Measurements from ENCODE around the gene IQSEC1.
"Not testable (repeated sequence)": the region's sequence is repeated elsewhere in the genome, so short reads cannot be mapped to it uniquely, and the experiment has no call there.

Gene IQSEC1

DNA sequence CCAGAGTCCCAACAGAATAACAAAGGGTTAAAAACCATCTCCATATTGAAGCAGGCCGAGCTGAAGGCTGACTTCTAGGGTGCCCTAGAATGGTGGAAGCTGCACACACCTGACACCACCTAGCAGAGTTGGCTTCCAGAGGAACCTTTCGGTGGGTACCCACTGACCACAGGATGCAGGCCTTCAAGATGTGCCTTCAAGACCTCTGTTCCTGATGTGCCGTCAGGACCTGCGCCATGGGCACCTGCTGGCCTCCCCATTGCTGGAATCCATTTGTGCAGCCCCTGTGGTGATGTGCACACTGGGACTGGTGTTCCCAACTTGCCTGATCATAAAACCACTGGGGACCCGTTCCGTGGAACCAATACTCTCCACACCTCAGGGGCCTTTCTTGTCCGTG is 196.2 kb downstream of the IQSEC1 start:
- no peak for ATAC-seq
- Mint-ChIP-seq H3K4me3 (no peak overlapping the region), H3K9me3 (no peaks in the 10 kb centered on the region), H3K4me1 (peaks cover 13% of the 10 kb centered on the region), H3K27ac (no peak overlapping the region), H3K36me3 (no peaks in the 10 kb centered on the region), H3K27me3 (peaks cover 15% of the 10 kb centered on the region)

- ATAC-seq: peak; percentile 58
- Mint-ChIP-seq H3K27ac (no peak overlapping the region), H3K9me3 (no peaks in the 10 kb centered on the region), H3K36me3 (no peaks in the 10 kb centered on the region), H3K27me3 (peaks cover 15% of the 10 kb centered on the region), H3K4me3 (peak overlapping the region; percentile 38), H3K4me1 (peaks cover 12% of the 10 kb centered on the region)
These were observed 197.1 kb downstream of the IQSEC1 start for GRCh38 chr3:12875857-12876836.

GRCh38 chr3:12871404-12871983 is 201.7 kb downstream of the IQSEC1 start:
- no peaks in the 10 kb centered on the region for H3K9me3 Mint-ChIP-seq
- H3K27me3 Mint-ChIP-seq: peaks cover 15% of the 10 kb centered on the region
- no peaks in the 10 kb centered on the region for H3K36me3 Mint-ChIP-seq
- peak overlapping the region; percentile 84 for H3K27ac Mint-ChIP-seq
- ATAC-seq: no peak
- no peak overlapping the region for H3K4me3 Mint-ChIP-seq
- H3K4me1 Mint-ChIP-seq: peaks cover 41% of the 10 kb centered on the region

DNA sequence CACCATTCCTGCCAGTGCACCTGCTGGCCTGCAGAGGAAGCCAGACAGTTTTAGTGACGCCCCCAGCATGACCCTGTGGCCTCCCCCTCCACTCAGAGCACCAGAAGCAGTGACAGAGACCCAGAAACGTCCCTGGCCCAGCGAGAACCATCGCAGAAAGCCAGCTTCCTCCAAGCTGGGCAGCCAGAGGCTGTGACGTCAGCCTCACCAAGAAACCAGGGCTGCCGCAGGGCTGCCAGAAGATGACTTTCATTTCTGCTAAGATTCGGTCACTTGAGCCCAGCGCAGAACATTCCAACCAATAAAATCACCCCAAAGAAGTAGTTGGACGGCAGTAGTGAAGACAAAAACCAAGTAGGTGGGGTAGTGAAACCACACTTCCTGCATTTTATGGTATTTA is 202.3 kb downstream of the IQSEC1 start:
- Mint-ChIP-seq H3K27ac (peak overlapping the region; percentile 84), H3K36me3 (no peaks in the 10 kb centered on the region), H3K27me3 (peaks cover 15% of the 10 kb centered on the region), H3K9me3 (no peaks in the 10 kb centered on the region), H3K4me3 (peak overlapping the region; percentile 55), H3K4me1 (peaks cover 41% of the 10 kb centered on the region)
- ATAC-seq: peak; percentile 81

- Mint-ChIP-seq H3K4me1 (peaks cover 33% of the 10 kb centered on the region), H3K27ac (peak overlapping the region; percentile 2), H3K4me3 (peak overlapping the region; percentile 74), H3K9me3 (peaks cover 5% of the 10 kb centered on the region), H3K36me3 (no peaks in the 10 kb centered on the region), H3K27me3 (no peaks in the 10 kb centered on the region)
- ATAC-seq: peak; percentile 52
These were observed 204.1 kb downstream of the IQSEC1 start for GRCh38 chr3:12869035-12869621.

- H3K27ac Mint-ChIP-seq: peak overlapping the region; percentile 2
- peak overlapping the region; percentile 74 for H3K4me3 Mint-ChIP-seq
- peaks cover 33% of the 10 kb centered on the region for H3K4me1 Mint-ChIP-seq
- H3K27me3 Mint-ChIP-seq: no peaks in the 10 kb centered on the region
- peak; percentile 70 for ATAC-seq
- H3K9me3 Mint-ChIP-seq: peaks cover 5% of the 10 kb centered on the region
- no peaks in the 10 kb centered on the region for H3K36me3 Mint-ChIP-seq
These were observed 204.9 kb downstream of the IQSEC1 start for GRCh38 chr3:12868039-12869034.

- Mint-ChIP-seq H3K9me3 (peaks cover 5% of the 10 kb centered on the region), H3K27ac (no peak overlapping the region), H3K4me1 (peaks cover 33% of the 10 kb centered on the region), H3K36me3 (no peaks in the 10 kb centered on the region), H3K4me3 (no peak overlapping the region), H3K27me3 (no peaks in the 10 kb centered on the region)
- no peak for ATAC-seq
These were observed 206.4 kb downstream of the IQSEC1 start for GRCh38 chr3:12866836-12867235.

DNA sequence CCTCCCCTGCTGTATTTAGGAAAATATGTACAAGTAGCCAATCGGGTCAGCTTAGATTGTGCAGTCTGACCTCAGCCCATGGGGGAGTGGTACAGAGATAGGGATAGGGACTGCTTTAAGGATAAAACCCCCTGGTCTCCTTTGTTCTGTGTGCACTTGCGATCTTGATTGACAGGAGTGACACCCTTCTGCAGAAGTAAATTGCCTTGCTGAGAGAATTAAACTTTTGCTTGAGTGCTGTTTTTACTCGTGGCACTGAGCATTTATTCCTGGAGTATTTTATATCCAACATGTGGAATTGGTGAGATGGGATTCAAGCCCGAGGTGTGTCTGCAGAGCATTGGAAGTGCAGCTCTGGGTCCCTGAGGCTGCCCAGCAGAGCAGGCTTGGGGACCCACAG is 208.0 kb downstream of the IQSEC1 start:
- Mint-ChIP-seq H3K9me3 (peaks cover 5% of the 10 kb centered on the region), H3K27ac (no peak overlapping the region), H3K27me3 (no peaks in the 10 kb centered on the region), H3K4me3 (no peak overlapping the region), H3K36me3 (no peaks in the 10 kb centered on the region), H3K4me1 (peaks cover 20% of the 10 kb centered on the region)
- no peak for ATAC-seq

DNA sequence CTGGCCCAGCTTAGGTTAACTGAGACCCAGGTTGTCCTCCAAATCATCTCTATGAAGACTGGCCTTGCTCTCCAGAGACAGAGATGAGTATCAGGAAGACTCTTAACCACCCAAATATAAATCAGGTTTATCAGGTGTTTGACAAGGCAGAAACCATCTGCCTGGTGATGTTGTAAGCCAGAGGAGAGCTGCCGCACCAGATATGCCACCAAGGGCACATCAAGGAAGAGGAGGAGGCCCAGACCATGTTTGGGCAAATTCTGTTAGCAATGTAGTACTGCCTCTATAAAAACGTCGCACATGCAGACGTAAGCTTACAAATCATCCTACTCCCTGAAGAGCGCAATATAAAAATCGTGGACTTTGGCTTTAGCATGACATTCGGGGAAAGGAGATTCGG is 210.8 kb downstream of the IQSEC1 start:
- H3K27me3 Mint-ChIP-seq: no peaks in the 10 kb centered on the region
- peaks cover 5% of the 10 kb centered on the region for H3K9me3 Mint-ChIP-seq
- no peak for ATAC-seq
- H3K4me3 Mint-ChIP-seq: no peak overlapping the region
- H3K4me1 Mint-ChIP-seq: no peaks in the 10 kb centered on the region
- no peaks in the 10 kb centered on the region for H3K36me3 Mint-ChIP-seq
- H3K27ac Mint-ChIP-seq: no peak overlapping the region

DNA sequence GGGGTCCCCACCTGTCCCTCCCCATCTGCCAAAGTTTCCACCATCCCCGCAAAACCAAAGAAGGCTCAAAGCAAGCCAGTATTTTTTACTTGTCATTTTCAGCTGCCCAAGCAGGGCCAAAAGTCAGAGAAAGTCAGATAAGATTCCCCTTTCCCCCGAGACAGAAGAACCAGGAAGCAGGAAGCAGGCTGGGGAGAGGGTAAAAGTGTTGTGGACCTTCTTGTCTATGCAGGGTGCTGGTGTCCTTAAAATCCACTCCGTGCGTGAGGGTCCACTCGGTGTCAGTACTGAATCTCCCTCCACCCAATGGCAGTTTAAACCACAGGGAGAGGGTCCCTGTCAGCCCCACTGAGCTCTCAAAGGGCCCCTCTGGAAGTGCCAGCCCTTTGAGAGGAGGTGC is 211.6 kb downstream of the IQSEC1 start:
- no peak for ATAC-seq
- Mint-ChIP-seq H3K9me3 (peaks cover 5% of the 10 kb centered on the region), H3K36me3 (no peaks in the 10 kb centered on the region), H3K27me3 (peaks cover 4% of the 10 kb centered on the region), H3K4me3 (no peak overlapping the region), H3K27ac (no peak overlapping the region), H3K4me1 (no peaks in the 10 kb centered on the region)

- no peaks in the 10 kb centered on the region for H3K36me3 Mint-ChIP-seq
- ATAC-seq: no peak
- H3K4me1 Mint-ChIP-seq: no peaks in the 10 kb centered on the region
- H3K27me3 Mint-ChIP-seq: peaks cover 19% of the 10 kb centered on the region
- H3K4me3 Mint-ChIP-seq: no peak overlapping the region
- no peaks in the 10 kb centered on the region for H3K9me3 Mint-ChIP-seq
- no peak overlapping the region for H3K27ac Mint-ChIP-seq
These were observed 213.4 kb downstream of the IQSEC1 start for GRCh38 chr3:12859840-12860239.

DNA sequence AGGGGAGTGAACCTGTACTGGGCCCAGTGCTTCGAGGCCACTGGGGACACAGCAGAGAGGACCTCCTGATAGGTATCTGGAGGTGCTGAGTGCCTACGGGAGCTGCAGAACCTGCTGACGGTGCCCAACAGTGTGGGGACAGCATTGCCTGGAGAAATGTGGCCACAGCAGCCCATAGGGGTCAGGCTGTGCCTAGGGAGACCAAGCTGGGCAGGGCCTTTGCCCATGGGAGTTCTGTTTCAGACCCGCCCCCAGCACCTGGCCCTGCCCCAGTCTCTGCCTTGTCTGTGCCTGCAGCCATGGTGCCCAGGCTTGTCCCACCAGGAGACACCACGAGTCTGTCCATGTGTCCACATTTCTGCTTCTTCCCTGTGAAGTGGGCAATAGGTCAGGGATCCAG is 216.6 kb downstream of the IQSEC1 start:
- no peak for ATAC-seq
- H3K27me3 Mint-ChIP-seq: peaks cover 37% of the 10 kb centered on the region
- H3K36me3 Mint-ChIP-seq: no peaks in the 10 kb centered on the region
- H3K9me3 Mint-ChIP-seq: no peaks in the 10 kb centered on the region
- no peak overlapping the region for H3K4me3 Mint-ChIP-seq
- H3K27ac Mint-ChIP-seq: no peak overlapping the region
- H3K4me1 Mint-ChIP-seq: no peaks in the 10 kb centered on the region

GRCh38 chr3:12854565-12854964 is 218.7 kb downstream of the IQSEC1 start:
- no peak overlapping the region for H3K4me3 Mint-ChIP-seq
- H3K27ac Mint-ChIP-seq: no peak overlapping the region
- no peak for ATAC-seq
- peaks cover 37% of the 10 kb centered on the region for H3K27me3 Mint-ChIP-seq
- no peaks in the 10 kb centered on the region for H3K36me3 Mint-ChIP-seq
- H3K4me1 Mint-ChIP-seq: no peaks in the 10 kb centered on the region
- no peaks in the 10 kb centered on the region for H3K9me3 Mint-ChIP-seq

DNA sequence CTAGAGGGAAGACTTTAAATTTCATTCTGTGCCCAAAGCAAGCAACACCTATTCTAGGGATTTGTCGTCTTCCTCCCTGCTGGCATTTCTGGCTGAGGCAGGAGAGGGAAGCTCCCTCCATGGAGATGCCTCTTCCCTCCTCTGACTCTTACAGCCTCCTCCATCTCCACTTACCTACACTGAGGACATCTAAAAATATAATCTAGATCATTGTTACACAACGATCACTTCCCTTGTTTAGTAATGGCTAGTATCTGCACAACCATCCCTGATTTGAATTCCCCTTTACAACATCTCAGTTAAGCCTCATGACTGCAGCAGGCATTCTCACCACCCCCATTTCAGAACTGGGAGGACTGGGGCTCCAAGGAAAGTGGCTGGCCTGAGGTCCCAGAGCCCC is 219.4 kb downstream of the IQSEC1 start:
- not testable (repeated sequence) for ATAC-seq, H3K9me3 Mint-ChIP-seq, H3K36me3 Mint-ChIP-seq, H3K27ac Mint-ChIP-seq, H3K4me1 Mint-ChIP-seq, H3K4me3 Mint-ChIP-seq
- peaks cover 37% of the 10 kb centered on the region for H3K27me3 Mint-ChIP-seq

- Mint-ChIP-seq H3K27me3 (peaks cover 37% of the 10 kb centered on the region), H3K4me3 (no peak overlapping the region), H3K9me3 (no peaks in the 10 kb centered on the region), H3K4me1 (no peaks in the 10 kb centered on the region), H3K36me3 (no peaks in the 10 kb centered on the region), H3K27ac (no peak overlapping the region)
- ATAC-seq: no peak
These were observed 221.0 kb downstream of the IQSEC1 start for GRCh38 chr3:12852201-12852600.

All from stimulated activated memory B cell treated with anti-CD40 and anti-IgM and Interleukin-4, amounts not matched to agents 10 μg/mL and 1 μg/mL and 100 μg/mL, for 72 hours (primary cell).